Ammon's horn (tissue), 1 donor: Measurements from ENCODE around the gene FRMD4A.

Experiments used
- DNase-seq: peaks from one replicate; pipeline ENCODE4 v3.0.0-alpha.2; 2016; ENCODE audit warnings: low spot score

Gene FRMD4A

DNA sequence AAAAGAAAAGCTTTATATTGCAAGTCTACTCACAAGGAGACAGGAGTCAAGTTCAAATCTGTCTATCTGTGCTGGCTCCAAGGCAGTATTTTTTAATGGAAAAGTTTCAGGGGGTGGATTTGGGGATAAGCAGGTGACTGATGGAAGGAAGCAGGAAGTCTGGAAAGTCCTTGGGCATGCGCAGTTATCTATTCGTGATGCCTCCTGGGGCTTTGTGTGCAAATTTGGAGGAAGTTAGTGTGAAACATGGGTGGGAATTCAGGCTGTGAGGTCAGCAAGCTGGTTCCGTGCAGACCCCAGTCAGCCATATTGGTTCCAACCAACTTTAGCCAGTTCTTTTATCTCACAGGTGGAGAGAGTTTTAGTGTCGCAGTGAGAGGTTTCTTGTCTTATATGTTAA lies 140.0 kb downstream of the FRMD4A start:
- no peak for DNase-seq

DNA sequence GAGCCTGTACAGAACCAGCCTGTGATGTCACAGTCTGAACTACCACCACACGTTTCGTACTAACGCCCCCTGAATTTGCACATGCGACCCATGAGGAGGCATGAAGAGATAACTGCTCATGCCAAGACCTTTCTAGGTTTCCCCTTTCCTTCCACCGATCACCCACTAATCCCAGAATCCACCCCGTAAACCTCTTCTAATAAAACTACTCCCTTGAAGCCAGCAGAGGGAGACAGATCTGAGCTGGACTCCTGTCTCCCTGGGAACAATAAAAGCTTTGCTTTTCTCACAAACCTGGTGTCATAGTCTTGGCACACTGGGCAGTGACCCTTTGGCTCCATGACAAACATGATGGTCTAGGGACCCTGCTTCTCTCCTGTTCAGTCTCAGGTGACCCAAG lies 144.5 kb downstream of the FRMD4A start:
- no peak for DNase-seq

DNA sequence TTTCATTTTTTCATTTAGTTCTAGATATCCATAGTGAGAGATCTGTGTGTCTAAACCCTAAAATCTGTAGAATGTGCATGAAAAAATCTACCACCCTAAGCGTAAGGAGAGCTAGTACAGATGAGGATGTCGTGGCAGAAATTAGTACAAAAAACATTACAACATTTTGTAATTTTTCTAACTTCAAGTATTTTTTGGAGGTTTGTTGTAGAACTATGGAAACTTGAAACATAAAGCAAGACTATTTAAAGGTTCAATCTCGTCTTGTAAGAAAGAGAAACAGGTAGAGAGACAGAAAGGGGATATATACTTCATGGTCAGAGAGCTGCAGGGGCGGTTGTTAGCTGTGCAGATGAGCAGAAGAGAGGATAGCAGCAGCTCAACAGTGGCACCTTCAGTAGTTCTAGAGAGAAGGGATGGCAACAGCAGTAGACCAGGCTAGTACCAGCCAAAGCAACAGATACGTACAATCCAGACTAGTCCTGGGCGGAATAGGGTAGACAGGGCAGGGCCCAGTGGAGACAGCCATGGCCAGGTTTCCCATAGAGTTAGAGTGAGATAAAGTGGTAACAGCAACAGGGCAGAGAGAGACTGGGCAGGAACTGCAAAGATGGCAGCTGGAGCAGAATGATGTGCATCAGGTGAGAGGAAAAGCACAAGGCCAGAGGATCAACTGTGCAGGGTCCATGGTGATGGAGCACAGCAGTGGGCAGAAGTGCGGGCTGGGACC lies 145.2 kb downstream of the FRMD4A start:
- DNase-seq = no peak

DNA sequence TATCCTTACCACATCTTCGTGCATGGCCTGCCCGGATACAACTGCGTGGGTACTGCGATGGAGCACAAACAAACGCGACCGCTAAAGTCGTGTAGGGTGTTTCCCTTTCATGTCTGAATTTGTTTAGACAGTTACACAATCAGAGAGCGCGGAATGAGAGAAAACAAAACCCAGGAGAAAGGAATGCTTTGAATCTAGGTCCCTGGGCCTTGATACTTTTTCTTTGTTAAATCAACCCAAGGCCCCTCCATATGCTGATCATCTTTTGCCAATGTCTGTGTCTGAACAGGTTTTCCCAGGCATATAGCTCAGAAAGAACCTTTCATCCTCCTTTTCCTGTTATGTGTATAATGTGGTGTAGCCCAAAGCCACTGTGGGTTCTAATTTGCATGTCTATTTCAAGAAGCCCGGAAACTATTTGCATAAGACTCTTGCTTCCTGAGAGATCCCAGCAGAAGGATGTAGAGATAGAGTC lies 145.8 kb downstream of the FRMD4A start:
- no peak for DNase-seq

DNA sequence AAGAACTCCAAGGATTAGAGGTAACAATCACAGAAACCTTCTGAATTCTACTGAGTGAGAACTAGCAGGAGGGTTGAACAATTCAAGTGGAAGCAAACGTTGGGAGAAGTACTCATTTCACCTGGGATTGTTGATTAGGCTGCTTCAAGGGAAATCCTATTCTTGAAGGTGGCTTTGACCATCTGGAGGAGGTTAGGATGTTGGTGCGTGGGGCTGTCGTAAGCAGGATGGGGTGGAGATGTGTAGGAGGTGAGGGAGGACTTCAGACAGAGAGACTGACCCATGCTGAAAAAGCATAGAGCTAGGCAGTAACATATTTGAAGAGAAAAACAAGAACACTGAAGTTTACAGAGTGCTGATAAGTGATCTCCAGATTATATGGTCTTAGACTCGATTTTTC lies 147.9 kb downstream of the FRMD4A start:
- DNase-seq = no peak

DNA sequence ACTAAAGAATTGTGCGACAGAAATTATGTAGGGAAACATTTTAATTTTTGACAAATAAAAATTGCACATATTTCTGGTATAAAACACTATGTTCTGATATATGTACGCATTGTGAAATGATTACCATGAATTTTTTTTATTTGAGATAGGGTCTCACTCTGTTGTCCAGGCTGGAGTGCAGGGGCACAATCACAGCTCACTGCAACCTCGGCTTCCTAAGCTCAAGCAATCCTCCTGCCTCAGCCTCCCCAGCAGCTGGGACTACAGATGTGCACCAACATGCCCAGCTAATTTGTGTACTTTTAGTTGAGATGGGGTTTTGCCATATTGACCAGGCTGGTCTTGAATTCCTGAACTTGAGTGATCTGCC lies 149.2 kb downstream of the FRMD4A start:
- DNase-seq = no peak

DNA sequence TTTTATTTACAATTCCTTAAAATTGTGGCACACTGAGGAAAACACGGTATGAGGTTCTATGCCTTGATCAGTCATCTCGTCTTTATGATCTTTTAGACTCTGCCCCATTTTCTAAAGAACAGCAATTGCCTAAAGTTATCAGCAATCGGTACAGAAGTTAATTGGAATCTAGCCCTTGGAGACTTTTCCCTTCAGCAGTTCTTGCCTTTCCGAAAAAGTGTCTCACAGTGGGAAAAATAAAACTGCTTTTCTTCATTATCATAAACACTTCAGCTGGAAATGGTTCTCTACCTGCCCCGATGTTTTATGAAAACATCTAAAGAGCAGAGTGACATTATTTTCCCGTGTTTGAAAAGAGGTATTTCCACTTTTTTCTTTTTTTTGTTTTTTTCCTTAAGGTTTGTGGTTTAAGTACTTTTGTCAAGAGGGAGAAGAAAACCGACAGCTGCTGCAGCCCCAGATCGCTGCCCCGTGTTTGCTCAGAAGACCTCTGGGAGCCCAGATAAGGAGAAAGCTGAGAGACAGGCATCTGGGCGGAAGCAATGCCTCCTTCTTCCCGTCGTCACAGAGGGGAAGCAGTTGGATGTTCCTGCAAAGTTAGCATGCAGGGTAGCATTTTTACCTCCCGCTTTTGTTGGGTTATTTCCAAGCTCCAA lies 149.7 kb downstream of the FRMD4A start:
- no peak for DNase-seq

DNA sequence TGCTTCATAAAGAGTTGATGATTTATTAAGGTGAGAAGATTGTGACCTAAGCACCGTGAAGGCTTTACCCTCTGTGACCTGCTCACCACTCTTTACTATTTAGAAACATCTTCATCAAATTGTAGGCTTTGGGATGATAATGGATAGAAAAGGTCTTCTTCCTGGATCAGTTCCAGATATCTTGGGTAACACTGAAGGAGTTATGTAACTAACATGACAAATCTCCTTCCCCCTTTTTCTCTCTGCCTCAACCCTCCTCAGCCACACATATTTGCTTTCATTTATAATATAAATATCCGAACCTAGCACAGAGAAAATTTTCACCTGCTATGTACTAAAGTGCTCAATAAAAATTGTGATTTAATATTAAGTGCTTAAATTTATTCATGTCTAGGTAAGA lies 151.5 kb downstream of the FRMD4A start:
- no peak for DNase-seq

DNA sequence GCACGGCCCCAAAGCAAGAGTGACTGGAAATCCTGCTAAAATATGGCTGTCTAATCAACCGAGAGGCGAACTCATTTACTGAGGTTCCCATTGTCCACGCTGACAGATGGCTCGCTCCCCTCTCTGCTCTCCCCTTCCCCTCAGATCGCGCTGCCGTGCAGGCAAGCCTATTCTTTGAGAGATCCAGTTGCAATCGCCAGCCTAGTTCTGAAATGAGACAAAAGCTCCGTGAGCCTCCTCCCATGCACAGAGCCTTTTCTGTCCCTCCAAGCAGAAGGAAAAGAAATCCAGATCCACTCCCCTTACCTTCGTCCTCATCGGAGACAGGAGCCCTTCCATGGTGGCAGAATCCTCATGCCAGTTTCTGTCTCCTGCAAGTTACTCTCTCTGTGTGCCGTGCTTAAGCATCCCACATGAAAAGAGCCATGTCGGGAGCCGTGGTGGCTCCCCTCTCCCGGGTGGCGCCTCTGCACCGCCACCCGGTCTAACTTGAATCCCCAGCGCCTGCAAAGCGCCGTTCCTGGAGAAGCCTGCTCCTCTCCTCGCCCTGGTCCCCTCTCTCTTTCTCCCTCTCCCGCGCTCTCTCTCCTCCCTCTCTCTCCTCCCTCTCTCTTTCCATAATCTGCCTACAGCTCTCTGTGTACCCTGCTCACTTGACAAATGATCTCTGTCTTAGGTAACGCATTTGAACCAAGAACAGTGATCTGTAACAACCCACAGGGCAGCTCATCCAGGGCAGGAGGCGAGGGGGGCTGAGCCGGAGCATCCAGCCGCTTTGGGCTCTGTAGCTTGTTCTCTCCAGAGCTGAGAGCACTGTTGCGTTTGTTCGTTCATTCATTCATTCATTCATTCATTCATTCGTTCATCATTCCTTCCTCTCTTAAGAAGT lies 156.8 kb downstream of the FRMD4A start:
- DNase-seq = peak; percentile 41

DNA sequence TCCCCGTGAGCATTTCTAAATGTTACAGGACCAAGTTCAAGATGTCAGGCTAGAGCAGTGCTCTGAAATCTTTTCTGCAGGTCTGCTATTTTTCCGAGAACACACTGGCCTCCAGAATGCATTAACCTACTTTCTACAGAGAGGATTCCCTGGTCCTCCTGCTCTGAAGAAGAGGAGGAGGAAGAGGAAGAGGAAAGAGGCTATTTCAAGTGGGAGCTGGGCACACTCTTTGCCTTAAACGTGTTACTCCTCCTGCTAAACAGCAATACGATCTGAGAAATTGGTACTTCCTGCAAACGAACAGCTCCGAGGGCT lies 157.4 kb downstream of the FRMD4A start:
- no peak for DNase-seq

DNA sequence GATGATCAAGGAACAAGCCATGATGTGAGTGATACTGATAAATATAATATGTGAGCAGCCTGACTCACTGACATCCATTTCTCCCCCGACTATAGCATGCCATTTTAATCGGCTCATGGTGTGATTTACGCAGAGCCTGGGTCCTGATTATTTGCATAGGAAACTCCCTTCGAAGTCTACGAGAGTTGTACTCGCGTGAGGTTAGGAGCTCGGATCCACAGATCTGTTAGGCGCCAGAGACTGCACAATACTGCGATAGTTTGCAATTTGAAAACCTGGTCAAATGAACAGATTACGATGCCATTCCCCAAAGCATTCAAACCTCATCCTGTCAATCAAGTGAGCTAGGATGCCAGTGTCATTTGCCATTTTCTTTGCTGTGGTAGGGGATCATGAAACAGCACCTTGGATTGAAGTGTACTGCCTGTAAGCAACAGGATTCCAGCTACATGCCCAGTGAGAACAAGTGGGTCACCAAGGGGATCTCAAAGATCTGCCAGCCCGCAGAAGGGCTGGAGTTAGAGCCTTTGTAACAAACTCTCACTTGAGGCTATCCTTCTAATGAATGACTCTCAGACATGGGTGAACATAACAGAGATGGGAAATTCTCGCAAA lies 158.3 kb downstream of the FRMD4A start:
- DNase-seq = no peak

DNA sequence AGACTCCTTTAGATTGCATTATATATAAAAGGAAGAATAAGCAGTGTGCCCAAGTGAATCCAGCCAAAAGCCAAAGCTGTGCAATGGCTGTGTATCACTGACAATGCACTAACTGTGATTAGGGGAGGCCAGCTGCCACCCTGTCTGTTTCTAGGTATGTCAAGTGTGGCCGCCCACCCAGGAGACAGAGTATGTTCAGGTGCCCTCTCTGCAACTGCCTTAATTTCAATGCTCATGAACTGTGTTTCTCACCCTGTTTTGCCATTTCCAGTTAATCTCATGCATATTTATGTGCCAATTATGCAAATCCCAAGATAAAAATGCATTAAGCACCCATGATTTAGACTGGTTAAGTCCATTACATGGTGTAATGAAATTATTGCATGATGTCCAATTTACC lies 159.4 kb downstream of the FRMD4A start:
- no peak for DNase-seq

DNA sequence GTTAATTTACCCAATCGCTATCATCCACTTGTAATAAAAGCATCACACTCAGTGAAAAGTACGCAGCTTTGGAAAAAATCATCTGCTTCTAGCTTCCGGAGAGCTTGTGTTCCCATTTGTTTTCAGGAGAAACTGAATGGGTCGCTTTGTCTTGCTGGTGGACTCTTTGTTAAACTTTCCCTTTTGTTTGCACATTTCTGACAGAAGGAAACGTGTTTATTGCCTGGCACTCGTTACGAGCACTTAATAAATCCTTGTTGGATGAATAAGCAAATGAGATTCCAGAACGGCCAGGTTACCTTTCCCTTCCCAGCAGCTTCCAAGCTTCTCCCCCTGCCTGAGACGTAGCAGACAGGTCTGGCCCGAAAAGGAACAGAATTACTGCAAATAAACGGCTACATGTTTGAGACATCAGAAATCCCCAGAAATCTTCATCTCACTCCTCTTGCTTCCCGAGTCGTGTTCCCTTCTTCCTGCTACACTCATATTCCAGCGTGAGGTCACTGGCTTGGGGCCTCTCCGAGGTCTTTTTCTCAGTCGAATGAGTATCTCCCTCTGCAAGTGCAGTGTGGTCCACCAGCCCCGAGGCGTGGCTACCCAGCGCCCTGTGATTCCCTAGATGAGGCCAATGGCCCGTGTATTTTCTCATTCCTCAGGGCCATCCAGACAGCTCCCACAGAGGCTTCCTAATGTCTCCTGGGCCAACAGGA lies 167.2 kb downstream of the FRMD4A start:
- no peak for DNase-seq

DNA sequence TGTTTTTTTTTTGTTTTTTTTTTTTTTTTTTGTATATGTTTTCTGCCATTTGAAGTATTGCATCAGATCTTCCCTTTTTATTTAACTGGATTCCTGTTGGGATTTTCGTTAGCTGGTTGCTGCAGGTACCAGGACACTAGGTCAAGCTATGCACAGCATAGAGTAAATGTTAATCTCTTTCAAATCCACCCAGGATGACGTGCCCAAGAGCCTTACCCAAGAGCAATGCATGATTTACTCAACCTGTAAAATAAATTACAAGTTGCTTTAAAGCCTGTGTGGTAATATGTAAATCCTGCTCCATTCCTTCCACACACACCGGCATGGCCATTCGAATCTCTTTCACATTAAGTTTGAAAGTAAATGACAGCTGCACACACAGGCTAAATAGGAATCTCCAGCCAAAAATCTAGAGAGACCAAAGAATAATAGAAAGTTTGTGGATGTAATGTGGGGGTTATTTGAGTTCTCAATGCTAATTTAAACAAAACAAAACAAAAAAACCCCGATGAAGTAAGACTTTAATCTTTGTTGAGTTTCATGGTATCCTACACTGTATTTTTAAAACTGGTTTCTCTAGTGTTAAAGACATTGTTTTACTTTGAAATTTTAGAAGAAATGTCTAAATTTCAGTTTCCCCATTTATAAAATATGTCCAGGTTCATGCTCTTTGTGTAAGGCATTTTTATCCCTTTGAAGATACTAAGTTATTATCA lies 167.9 kb downstream of the FRMD4A start:
- no peak for DNase-seq

DNA sequence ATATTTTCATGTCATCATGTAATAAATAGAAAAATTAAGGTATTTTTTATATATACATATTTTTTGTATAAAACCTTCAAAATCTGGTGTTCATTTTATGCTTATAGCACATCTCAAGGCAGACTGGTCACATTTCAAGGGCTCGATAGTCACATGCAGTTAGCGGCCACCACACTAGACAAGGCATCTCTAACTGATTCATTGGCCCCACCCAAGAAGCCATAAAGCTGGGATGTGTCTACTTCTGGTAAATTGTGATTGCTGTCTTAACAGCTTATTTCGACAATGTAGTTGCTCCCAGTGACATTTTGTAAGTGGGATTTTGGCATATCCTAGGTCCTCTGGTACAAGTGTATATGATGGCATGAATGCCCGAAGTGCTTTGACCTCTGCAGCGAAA lies 168.7 kb downstream of the FRMD4A start:
- DNase-seq = no peak

DNA sequence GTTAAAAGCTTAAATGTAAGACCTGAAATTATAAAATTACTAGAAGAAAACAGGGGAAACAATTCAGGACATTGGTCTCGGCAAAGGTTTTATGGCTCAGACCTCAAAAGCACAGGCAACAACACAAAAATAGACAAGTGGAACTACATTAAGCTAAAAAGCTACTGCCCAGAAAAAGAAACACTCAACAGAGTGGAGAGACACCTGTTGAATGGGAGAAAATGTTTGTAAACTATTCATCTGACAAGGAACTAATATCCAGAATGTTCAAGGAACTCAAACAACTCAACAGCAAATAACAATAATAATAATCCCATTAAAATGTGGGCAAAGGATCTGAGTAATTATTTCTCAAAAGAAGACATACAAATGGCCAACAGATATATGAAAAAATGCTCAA lies 170.4 kb downstream of the FRMD4A start:
- DNase-seq = no peak

DNA sequence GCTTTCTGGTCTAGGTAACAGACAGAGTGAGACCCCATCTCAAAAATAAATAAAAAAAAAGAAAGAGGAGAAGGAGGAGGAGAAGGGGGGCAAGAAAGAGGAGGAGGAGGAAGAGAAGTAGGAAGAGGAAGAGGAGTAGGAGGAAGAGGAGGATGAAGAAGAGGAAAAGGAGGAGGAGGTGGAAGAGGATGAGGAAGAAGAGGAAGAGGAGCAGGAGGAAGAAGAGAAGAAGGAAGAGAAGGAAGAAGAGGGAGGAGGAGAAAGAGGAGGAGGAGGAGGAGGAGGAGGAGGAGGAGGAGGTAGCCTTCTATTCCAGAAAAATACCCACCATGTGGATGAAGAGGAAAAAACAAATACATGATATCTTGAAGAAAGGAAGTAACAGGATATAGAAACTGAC lies 172.1 kb downstream of the FRMD4A start:
- DNase-seq = no peak

DNA sequence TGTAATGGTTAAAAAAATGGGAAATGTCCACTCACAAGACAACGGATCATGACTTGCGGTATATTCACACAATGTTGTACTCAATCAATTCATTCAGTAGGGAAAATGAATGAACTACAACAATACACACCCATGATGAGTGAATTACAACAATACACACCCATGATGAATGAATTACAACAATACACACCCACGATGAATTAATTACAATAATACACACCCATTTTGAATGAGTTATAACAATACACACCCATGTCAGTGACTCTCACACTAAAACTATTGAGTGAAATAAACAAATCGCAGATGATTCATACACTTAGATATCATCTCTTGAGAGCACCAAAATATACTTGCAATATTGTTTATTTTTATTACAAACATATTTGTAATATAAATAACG lies 174.6 kb downstream of the FRMD4A start:
- no peak for DNase-seq

DNA sequence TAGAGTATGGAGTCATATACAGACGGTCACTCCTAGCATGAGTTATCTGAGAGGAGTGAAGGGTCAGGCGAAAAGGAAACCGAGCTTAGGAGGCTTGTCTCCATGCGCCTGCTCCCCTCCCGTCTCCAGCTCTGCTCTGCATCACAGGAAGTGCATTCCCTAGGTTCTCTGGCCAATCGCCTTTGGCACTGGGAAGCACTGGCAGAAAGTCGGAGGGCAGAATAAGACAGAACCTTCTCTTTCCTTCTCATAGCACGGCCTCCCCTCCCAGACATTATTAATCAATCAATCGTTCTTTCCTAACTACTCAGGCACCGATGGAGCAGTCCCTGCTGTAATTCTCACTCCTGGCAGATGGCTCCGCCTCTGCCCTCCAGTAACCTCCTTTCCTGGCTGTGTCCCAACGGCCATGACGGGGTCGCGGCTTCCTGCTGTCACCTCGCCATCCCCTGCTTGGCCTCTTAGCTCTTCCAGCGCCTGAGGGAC lies 177.1 kb downstream of the FRMD4A start:
- DNase-seq = no peak

DNA sequence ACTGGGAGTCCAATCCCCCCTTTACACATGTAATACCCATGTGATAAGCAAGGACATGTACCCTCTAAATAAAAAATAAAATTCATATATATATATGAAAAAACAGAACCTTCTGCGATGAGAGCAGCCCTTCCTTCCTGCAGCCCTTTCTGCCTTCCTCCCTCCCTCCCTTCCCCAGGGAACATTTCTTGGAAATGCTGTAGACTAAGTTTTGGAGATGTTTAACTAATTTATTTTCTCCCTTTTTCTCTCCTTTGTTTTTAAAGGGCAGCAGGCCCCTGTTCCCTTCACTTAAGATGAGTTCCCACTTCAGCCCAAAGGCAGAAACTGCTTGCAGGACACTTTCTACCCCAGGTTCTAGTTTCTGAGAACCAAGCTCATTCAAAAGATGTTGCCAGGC lies 179.2 kb downstream of the FRMD4A start:
- no peak for DNase-seq

DNA sequence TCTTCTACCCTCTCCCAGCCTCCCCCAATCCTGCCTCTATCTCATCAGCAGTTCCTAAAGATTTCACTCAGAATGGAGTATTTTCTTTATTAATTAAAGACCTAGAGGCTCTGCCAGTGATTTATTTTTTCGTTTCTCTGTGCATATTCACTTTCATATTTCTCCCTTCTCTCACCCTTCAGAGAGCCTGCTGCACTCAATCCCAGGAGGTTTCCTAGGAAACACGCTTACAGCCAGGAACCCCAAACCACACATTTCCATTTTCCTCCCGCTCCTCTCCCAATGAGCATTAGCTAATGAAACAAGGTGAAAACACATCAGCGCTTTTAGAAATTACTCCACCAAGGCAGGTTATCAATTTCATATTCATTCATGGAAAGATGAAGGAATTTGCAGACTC lies 180.2 kb downstream of the FRMD4A start:
- peak; percentile 34 for DNase-seq
